Measurements from ENCODE around the gene LRRC59.
"Not testable (repeated sequence)": the region's sequence is repeated elsewhere in the genome, so short reads cannot be mapped to it uniquely, and the experiment has no call there.

LRRC59 gene

GRCh38 chr17:50414808-50415207 is 17.5 kb upstream of the LRRC59 start:
- no peak overlapping the region for H3K4me3 ChIP-seq (ENCODE audit: control insufficient read depth, low read depth, low read length)
- no peak for DNase-seq (ENCODE audit: low read depth)
- no peak for TF ChIP-seq CTCF (IDR thresholded peaks at IDR 0.05; ENCODE audit: control insufficient read depth, insufficient read depth, low read depth, low read length, missing control alignments)

GRCh38 chr17:50412188-50412732 is 14.9 kb upstream of the LRRC59 start:
- no peak for TF ChIP-seq CTCF (IDR thresholded peaks at IDR 0.05; ENCODE audit: control insufficient read depth, insufficient read depth, low read depth, low read length, missing control alignments)
- no peak overlapping the region for H3K4me3 ChIP-seq (ENCODE audit: control insufficient read depth, low read depth, low read length)
- no peak for DNase-seq (ENCODE audit: low read depth)

- no peak overlapping the region for H3K4me3 ChIP-seq (ENCODE audit: control insufficient read depth, low read depth, low read length)
- no peak for TF ChIP-seq CTCF (IDR thresholded peaks at IDR 0.05; ENCODE audit: control insufficient read depth, insufficient read depth, low read depth, low read length, missing control alignments)
- DNase-seq (ENCODE audit: low read depth), result no peak
Measured at GRCh38 chr17:50407921-50408320, 10.6 kb upstream of the LRRC59 start.

- no peak for DNase-seq (ENCODE audit: low read depth)
- no peak for TF ChIP-seq CTCF (IDR thresholded peaks at IDR 0.05; ENCODE audit: control insufficient read depth, insufficient read depth, low read depth, low read length, missing control alignments)
- H3K4me3 ChIP-seq (ENCODE audit: control insufficient read depth, low read depth, low read length), result no peak overlapping the region
Measured at GRCh38 chr17:50406578-50406977, 9.3 kb upstream of the LRRC59 start.

GRCh38 chr17:50405351-50405750 is 8.0 kb upstream of the LRRC59 start:
- not testable (repeated sequence) for DNase-seq (ENCODE audit: low read depth); H3K4me3 ChIP-seq (ENCODE audit: control insufficient read depth, low read depth, low read length)

- not testable (repeated sequence) for DNase-seq (ENCODE audit: low read depth); H3K4me3 ChIP-seq (ENCODE audit: control insufficient read depth, low read depth, low read length)
Measured at GRCh38 chr17:50399591-50399990, 2.3 kb upstream of the LRRC59 start.

- DNase-seq (ENCODE audit: low read depth); H3K4me3 ChIP-seq (ENCODE audit: control insufficient read depth, low read depth, low read length): not testable (repeated sequence)
Measured at GRCh38 chr17:50398672-50399071, 1.3 kb upstream of the LRRC59 start.

GRCh38 chr17:50397919-50398285 is 579 bp upstream of the LRRC59 start:
- DNase-seq (ENCODE audit: low read depth), result no peak
- no peak overlapping the region for H3K4me3 ChIP-seq (ENCODE audit: control insufficient read depth, low read depth, low read length)
- TF ChIP-seq CTCF (IDR thresholded peaks at IDR 0.05; ENCODE audit: control insufficient read depth, insufficient read depth, low read depth, low read length, missing control alignments), result no peak
